Stimulated activated CD4-positive, alpha-beta T cell treated with anti-CD3 and anti-CD28 coated beads, Interleukin-12 subunit alpha, Interleukin-12 subunit beta, amount 100 ng/mL, for 48 hours (primary cell): ENCODE results near the gene TECTA.
"Not testable (repeated sequence)": the region's sequence is repeated elsewhere in the genome, so short reads cannot be mapped to it uniquely, and the experiment has no call there.

Experiments
- DNase-seq, 3 donors: peaks; one replicate each; pipeline ENCODE4 v3.0.0-alpha.2; 2020; ENCODE audit warnings: low read depth in 2 of 3, low spot score in 1 of 3

Gene TECTA

GRCh38 chr11:121091492-121092152, 9.4 kb upstream of the TECTA start:
- no peak for DNase-seq

- no peak for DNase-seq
These were observed 5.5 kb upstream of the TECTA start for GRCh38 chr11:121095561-121095960.

DNA sequence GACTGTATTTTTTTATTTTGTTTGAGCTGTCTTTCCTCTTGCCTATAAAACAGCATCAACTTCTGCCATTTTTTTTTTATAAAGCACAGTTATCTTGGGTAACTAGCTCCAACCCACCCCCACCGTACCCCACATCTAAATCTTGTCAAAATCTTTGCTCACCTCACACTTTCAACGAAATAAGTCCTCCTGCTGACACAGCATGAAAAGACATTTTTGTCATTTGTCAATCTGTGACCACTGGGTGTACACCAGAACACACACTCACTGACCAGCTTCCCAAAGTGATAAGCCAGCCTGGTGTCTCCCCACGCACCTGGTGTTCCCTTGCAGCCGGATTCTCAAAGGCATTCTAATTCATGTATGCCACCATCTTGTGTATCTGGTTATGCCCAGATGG, 1.7 kb upstream of the TECTA start:
- no peak for DNase-seq

- DNase-seq = no peak
These were observed 1.2 kb upstream of the TECTA start for GRCh38 chr11:121099885-121100284.

DNA sequence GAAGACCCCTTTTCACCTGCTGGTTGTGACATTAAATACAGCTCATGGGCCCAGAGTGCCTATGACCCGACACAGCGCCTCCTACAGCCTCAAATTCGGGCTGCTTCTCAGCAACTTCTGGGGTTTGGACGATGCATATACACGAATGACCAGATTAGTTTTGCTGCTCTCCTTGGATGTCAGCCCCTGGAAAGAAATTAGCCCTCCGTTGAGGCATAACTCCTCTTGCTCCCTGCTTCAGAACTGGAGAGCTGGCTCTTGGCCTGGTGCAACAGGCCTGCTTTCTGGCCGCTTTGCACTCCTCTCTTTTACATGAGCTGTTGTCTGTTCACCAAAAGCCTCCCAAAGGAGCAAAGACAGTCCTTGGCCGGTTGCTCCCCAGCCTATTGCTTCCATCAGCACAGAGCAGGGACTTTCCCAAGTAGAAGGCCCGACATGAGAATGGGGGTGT, 3.3 kb downstream of the TECTA start:
- no peak for DNase-seq

DNA sequence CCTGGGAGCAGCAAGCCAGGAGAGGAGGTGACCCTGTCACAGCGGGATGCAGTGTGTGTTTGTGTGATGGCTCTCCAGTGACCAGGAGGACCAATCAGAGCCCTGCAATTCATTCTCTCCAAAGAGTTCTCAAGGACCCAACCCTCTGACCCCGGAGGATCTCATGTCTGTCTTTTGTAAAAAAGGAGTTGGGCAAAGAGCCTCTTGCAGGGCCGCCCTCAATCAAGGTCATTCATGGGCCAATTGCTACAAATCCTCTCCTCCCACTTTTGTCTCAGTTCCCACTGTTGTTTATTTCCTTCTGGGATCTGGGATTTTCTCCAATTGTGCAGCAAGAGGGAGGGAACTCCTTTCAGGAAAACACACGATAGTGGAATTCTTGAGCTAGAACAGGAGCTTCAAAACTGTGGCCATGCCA, 4.0 kb downstream of the TECTA start:
- no peak for DNase-seq

DNA sequence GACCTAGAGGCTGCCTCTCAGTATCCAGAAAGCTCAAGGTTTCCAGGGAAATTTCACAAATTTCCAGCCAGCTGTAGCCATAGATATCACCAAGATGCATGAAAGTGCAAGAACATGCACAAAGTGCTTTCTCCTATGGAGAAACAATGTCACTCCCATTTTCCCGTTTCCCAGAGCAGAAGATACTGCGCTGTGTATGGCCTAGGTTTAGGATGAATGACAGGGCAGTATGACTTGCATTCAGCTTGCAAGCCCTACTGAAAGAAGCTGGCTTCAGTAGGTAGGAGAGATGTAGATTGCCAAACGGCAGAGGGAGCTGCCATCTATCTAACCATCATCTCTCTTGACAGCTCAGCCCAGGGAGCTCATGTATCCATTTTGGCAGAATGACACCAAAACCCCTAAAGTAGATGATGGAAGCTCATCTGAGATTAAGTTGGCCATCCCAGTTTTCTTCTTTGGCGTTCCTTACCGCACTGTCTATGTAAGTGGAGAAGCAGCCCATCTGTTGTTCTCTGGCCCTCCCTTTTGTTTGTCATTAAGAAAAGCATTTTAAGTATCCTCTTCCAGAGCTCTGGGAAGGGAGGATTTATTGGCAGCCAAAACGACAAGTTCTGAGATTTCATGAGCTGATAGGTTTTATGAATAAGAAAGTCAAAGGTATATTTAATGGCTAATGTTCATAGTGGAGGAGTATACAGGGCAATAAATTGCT, 4.6 kb downstream of the TECTA start:
- no peak for DNase-seq

- DNase-seq = no peak
These were observed 5.8 kb downstream of the TECTA start for GRCh38 chr11:121106812-121107211.

DNA sequence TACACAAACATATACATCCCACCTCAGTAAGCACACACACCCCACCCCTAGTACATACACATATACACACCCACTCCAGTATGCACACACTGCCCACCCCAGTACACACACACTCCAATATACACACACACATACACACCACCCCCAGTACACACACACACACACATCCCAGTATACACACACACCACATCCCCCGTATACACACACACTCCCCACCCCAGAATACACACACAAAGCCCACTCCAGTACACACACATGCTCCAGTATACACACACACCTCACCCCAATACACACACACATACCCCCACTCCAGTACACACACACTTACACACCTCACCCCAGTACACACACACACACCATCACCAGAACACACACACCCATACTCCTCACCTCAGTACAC, 7.4 kb downstream of the TECTA start:
- no peak for DNase-seq

GRCh38 chr11:121109471-121109870, 8.4 kb downstream of the TECTA start:
- DNase-seq = no peak

DNA sequence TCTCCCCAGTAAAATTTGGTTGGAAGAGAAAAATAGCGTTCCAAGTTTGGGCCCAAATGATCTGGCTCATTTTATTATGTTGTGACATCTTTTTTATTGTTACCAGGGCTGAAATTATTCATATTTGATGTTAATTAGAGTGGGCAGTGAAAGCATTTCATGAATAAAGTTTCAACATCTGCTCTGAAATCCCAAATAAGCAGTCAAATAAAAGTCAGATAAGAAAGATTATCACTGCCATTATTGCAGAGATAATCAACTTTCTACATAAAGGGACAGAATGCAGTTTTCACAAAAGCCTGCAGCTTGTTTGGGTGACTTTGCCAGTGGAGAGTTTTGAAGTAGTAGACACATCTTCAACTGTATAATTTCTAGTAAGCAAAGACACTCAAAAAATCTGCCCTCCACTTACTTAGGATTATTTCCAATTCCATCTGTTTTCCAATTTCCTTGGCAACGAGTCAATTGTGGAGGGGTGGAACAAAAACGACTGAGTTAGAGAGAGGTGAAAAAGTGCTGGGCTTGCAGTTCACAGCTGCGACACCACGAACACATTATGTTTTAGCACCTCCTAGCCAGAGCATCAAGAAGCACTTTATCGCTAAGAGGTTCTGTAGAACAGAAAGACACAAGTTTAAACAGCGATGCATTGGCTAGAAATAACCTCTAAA, 9.0 kb downstream of the TECTA start:
- no peak for DNase-seq

GRCh38 chr11:121110871-121111724, 10.1 kb downstream of the TECTA start:
- DNase-seq = no peak

DNA sequence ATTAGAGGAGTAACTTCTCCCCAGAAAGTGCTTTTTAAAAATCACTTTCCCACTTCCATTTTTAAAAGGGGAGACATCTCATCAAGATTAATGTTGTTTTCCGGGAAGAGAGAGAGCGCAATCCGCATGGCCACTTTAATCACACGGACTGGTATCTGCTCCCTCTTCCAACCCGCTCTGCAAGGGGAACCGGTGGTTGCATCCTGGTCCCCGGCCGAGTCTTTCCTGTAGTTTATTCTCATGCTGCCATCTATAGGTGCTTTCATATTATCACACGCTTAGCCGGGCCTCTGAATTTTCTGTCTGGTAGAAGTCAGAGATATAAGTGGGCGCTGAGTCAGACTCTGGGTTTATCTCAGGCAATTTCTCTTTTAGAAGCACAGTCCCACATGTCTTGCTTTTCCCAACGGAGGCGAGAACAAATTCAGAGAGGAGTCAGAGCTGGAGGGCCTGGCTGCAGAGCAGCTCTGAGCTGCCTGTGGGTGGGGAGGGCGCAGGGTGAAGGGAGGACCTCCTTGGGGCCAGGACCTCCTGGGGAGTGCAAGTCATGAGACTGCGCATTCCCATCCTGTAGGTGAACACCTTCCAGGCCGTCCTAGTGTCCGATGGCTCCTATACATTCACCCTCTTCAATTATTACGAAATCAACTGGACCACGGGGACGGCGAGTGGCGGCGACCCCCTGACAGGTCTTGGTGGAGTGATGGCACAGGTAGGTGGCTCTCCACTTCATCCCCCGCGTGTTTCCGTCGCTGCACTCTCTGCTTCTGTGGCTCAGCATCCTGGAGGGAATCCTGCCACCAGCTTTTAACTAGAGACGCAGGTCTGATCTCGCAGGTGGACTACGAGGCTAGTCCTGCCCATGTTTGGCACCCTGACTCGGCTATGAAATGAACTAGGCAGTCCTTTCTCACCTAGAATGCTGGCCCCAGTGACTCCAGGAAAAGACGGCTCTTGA, 11.7 kb downstream of the TECTA start:
- DNase-seq = peak; percentile 15 to 27 (median 16)

DNA sequence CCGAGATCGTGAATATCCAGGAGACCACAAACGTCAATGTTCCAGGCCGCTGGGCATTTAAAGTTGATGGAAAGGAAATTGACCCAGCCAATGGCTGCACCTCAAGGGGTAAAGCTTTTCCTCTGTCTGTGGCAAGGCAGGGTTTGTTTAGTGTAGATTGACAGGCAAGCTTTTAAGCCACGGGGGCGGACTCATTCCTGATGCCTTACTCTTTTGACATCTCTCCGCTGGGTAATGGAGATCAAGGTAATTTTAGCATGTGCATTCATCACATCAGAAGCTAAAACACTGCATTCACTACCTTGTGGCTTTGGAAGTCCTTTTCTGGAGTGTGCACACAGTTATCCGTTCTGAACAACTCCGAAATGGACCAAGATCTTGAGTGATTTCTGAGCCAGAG, 12.6 kb downstream of the TECTA start:
- no peak for DNase-seq

DNA sequence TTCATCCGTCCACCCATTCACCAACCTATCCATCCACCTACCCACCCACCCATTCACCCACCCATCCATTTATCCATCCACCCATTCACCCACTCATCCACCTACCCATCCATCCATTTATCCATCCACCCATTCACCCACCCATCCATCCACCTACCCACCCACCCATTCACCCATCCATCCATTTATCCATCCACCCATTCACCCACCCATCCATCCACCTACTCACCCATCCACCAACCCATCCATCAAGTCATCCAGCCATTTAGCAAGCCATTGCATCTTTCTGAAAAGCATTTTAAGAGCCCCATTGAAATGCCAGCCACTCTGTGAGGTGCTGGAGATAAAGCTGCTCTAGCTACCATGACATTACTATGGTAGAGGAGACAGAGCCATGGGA, 14.0 kb downstream of the TECTA start:
- not testable (repeated sequence) for DNase-seq

DNA sequence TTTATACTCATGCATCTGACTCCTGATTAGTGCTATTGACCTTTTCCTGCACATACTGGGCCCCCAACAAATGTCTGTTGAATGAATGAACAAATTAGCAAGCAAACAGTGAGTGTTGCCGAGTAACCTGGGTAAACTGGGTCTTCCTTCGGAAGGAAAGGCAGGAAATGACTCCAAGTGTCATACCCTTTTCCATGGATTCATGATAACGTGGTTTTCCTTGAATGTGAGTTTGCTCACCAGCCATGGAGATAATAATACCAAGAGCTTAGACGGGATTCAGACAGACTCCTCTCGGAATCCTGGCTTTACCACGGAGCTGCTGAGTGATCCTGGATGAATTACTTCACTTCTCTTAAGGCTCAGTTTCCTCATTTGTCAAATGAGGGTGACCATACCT, 16.7 kb downstream of the TECTA start:
- DNase-seq = no peak

GRCh38 chr11:121119440-121119839, 18.4 kb downstream of the TECTA start:
- DNase-seq = no peak

GRCh38 chr11:121122328-121122727, 21.3 kb downstream of the TECTA start:
- DNase-seq = no peak

DNA sequence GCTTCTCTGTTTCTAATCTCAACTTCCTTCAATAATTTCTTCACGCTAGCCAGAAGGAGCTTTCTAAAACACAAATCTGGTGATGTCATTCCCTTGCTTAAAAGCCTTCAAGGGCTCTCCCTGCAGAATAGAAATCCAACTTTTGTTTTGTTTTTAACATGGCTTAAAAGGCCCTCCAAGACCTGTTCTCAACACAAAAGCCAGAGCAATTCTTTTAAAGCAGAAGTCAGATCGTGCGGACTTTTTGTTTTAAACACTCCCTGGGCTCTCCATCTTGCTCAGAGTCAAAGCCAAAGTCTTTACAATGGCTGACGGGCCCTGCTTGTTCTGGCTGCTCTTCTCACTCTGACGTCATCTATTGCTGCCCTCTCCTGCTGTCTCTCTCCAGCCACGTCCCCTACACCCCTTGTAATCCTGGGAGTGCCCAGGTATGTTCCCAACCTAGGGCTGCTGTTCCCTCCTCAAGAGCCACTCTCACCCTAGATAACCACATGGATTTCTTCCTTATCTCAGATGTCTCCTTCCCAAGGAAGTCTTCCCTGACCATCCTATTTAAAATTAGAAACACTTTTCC, 22.5 kb downstream of the TECTA start:
- DNase-seq = no peak

DNA sequence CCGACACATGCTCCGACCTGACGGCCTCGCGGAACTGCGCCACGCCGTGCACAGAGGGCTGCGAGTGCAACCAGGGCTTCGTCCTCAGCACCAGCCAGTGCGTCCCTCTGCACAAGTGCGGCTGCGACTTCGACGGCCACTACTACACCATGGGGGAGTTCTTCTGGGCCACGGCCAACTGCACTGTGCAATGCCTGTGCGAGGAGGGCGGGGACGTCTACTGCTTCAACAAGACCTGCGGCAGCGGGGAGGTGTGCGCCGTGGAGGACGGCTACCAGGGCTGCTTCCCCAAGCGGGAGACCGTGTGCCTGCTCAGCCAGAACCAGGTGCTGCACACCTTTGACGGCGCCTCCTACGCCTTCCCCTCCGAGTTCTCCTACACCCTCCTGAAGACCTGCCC, 26.8 kb downstream of the TECTA start:
- DNase-seq = no peak
